ENCODE results near the gene IL4I1.

Gene IL4I1

DNA sequence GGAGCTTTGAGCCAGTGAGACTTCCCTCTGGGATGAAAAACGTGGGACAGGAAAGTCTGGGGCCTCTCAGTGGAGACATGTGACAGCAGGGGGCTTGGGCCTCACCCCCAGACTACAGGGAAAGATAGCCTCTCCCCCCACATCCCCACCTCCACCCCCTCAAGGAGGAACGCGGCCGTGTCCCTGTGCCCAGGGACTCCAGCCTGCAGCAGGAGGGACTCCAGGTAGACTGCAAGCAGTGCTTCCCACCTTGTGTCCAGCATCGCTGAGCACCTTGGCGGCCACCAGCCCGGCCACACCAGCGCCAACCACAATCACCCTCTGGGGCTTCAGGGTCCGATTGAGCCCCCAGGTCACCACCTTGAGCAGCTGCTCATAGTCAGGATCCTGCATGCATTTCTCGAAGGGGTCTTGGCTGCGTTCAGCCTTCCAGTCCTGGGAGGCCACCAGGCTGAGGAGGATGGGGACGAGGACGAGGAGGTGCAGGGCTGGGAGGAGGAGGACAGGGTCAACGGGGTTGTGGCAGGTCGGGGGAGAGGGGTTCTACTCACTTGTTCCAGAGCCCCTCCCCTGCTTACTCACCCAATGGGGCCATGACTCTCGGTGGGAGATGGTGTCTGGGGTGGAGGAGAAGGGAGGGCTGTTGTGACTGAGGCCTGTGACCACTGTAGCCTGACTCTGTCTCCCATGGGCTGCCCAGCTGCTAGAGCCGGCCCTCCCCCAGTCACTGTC is 955 bp downstream of the IL4I1 start:
- Histone ChIP-seq H3K9ac (ENCODE audit: low read depth, low read length, poor library complexity, severe bottlenecking) (peak overlapping the region; percentile 65), H3K4me2 (ENCODE audit: low read depth, low read length, poor library complexity, severe bottlenecking) (peak overlapping the region; percentile 85), H3K9me3 (ENCODE audit: insufficient read depth, low read depth, low read length) (no peaks in the 10 kb centered on the region), H3K4me3 (ENCODE audit: low read length, poor library complexity, severe bottlenecking) (peak overlapping the region; percentile 57), H3K79me2 (ENCODE audit: insufficient read depth, low read length) (no peaks in the 10 kb centered on the region), H4K20me1 (ENCODE audit: insufficient read depth, low read length, poor library complexity, severe bottlenecking) (no peaks in the 10 kb centered on the region), H3F3A (ENCODE audit: low read depth) (no peaks in the 10 kb centered on the region), H3K9me2 (replicated peaks; ENCODE audit: low read depth, low read length) (no peaks in the 10 kb centered on the region), H3K4me1 (ENCODE audit: insufficient read depth, low read length, poor library complexity, severe bottlenecking) (peaks cover 27% of the 10 kb centered on the region), H3K27me3 (ENCODE audit: insufficient read depth, low read length, poor library complexity, severe bottlenecking) (no peaks in the 10 kb centered on the region), H2AFZ (ENCODE audit: low read length) (no peak overlapping the region), H3K36me3 (ENCODE audit: insufficient read depth, low read length) (no peaks in the 10 kb centered on the region)
- TF ChIP-seq EZH2phosphoT487 (IDR thresholded peaks at IDR 0.05; ENCODE audit: borderline replicate concordance): no peak
- TF ChIP-seq, protein P1, sequence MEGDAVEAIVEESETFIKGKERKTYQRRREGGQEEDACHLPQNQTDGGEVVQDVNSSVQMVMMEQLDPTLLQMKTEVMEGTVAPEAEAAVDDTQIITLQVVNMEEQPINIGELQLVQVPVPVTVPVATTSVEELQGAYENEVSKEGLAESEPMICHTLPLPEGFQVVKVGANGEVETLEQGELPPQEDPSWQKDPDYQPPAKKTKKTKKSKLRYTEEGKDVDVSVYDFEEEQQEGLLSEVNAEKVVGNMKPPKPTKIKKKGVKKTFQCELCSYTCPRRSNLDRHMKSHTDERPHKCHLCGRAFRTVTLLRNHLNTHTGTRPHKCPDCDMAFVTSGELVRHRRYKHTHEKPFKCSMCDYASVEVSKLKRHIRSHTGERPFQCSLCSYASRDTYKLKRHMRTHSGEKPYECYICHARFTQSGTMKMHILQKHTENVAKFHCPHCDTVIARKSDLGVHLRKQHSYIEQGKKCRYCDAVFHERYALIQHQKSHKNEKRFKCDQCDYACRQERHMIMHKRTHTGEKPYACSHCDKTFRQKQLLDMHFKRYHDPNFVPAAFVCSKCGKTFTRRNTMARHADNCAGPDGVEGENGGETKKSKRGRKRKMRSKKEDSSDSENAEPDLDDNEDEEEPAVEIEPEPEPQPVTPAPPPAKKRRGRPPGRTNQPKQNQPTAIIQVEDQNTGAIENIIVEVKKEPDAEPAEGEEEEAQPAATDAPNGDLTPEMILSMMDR (conservative IDR thresholded peaks at IDR 0.05; ENCODE audit: low read length): no peak

DNA sequence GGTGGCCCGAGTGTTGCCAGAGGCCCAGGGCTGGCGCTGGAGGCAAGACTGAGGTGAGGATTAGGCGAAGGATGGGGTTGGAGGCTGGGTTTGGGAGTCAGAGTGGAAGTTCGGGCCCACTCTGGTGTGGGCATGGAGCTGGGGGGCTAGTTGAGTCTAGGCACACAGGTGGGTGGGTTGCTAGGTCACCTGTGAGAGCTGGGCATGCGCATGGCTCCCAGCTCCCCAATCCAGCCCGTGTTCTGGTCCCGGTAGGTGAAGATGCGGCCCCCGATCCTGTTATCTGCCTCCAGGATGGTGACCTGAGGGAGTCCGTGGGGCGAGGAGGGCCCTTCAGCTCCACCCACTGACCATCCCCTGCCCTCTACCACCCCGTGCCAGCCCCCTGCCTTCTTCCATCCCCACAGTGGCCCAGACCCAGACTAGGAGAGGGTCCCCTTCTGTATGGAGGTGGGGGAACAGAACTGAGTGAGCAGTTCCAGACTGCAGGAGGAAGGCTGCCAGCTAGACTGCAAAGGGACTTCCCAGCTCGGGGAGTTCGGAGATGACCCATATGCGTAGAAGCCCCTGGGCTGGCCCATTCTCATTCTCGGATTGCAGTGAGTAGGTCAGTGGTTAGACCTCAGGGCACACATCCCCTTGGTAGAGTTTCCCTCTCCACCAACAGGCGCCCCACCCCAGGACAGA is 1.7 kb downstream of the IL4I1 start:
- TF ChIP-seq EZH2phosphoT487 (IDR thresholded peaks at IDR 0.05; ENCODE audit: borderline replicate concordance): no peak
- Histone ChIP-seq H3F3A (ENCODE audit: low read depth) (no peaks in the 10 kb centered on the region), H3K4me1 (ENCODE audit: insufficient read depth, low read length, poor library complexity, severe bottlenecking) (peaks cover 27% of the 10 kb centered on the region), H3K9me3 (ENCODE audit: insufficient read depth, low read depth, low read length) (no peaks in the 10 kb centered on the region), H4K20me1 (ENCODE audit: insufficient read depth, low read length, poor library complexity, severe bottlenecking) (no peaks in the 10 kb centered on the region), H3K9me2 (replicated peaks; ENCODE audit: low read depth, low read length) (no peaks in the 10 kb centered on the region), H3K4me2 (ENCODE audit: low read depth, low read length, poor library complexity, severe bottlenecking) (no peak overlapping the region), H3K27me3 (ENCODE audit: insufficient read depth, low read length, poor library complexity, severe bottlenecking) (no peaks in the 10 kb centered on the region), H3K36me3 (ENCODE audit: insufficient read depth, low read length) (no peaks in the 10 kb centered on the region), H3K4me3 (ENCODE audit: low read length, poor library complexity, severe bottlenecking) (no peak overlapping the region), H3K79me2 (ENCODE audit: insufficient read depth, low read length) (no peaks in the 10 kb centered on the region), H2AFZ (ENCODE audit: low read length) (no peak overlapping the region), H3K9ac (ENCODE audit: low read depth, low read length, poor library complexity, severe bottlenecking) (no peak overlapping the region)

- H3K4me1 ChIP-seq (ENCODE audit: insufficient read depth, low read length, poor library complexity, severe bottlenecking): peaks cover 27% of the 10 kb centered on the region
- no peak overlapping the region for H3K9ac ChIP-seq (ENCODE audit: low read depth, low read length, poor library complexity, severe bottlenecking)
- no peak for TF ChIP-seq EZH2phosphoT487 (IDR thresholded peaks at IDR 0.05; ENCODE audit: borderline replicate concordance)
- TF ChIP-seq, protein P1 (conservative IDR thresholded peaks at IDR 0.05; ENCODE audit: low read length): no peak
- H3K9me3 ChIP-seq (ENCODE audit: insufficient read depth, low read depth, low read length): no peaks in the 10 kb centered on the region
- H3F3A ChIP-seq (ENCODE audit: low read depth): no peaks in the 10 kb centered on the region
- H3K79me2 ChIP-seq (ENCODE audit: insufficient read depth, low read length): no peaks in the 10 kb centered on the region
- H2AFZ ChIP-seq (ENCODE audit: low read length): no peak overlapping the region
- H4K20me1 ChIP-seq (ENCODE audit: insufficient read depth, low read length, poor library complexity, severe bottlenecking): no peaks in the 10 kb centered on the region
- no peak overlapping the region for H3K4me3 ChIP-seq (ENCODE audit: low read length, poor library complexity, severe bottlenecking)
- H3K36me3 ChIP-seq (ENCODE audit: insufficient read depth, low read length): no peaks in the 10 kb centered on the region
- H3K27me3 ChIP-seq (ENCODE audit: insufficient read depth, low read length, poor library complexity, severe bottlenecking): no peaks in the 10 kb centered on the region
- no peak overlapping the region for H3K4me2 ChIP-seq (ENCODE audit: low read depth, low read length, poor library complexity, severe bottlenecking)
- no peaks in the 10 kb centered on the region for H3K9me2 ChIP-seq (replicated peaks; ENCODE audit: low read depth, low read length)
These were observed 2.5 kb downstream of the IL4I1 start for GRCh38 chr19:49894011-49894664.
